Measurements from ENCODE around the gene ANXA9.

The ANXA9 gene

GRCh38 chr1:151003180-151003579 is 21.1 kb downstream of the ANXA9 start:
- TF ChIP-seq YY1 (IDR thresholded peaks at IDR 0.05; ENCODE audit: low read depth) (no peak), CEBPB (IDR thresholded peaks at IDR 0.05) (no peak), ZBTB7A (IDR thresholded peaks at IDR 0.05; ENCODE audit: low read depth) (no peak), RAD21 (IDR thresholded peaks at IDR 0.05; ENCODE audit: low read depth) (no peak), TAF1 (IDR thresholded peaks at IDR 0.05; ENCODE audit: low read depth) (no peak), USF1 (IDR thresholded peaks at IDR 0.05) (no peak), EGR1 (IDR thresholded peaks at IDR 0.05) (no peak), TCF12 (IDR thresholded peaks at IDR 0.05; ENCODE audit: low read depth) (no peak), TEAD4 (IDR thresholded peaks at IDR 0.05) (no peak), EP300 (IDR thresholded peaks at IDR 0.05; ENCODE audit: borderline replicate concordance) (no peak)

GRCh38 chr1:151005729-151006319 is 23.7 kb downstream of the ANXA9 start:
- TF ChIP-seq ZBTB7A (IDR thresholded peaks at IDR 0.05; ENCODE audit: low read depth) (no peak), RAD21 (IDR thresholded peaks at IDR 0.05; ENCODE audit: low read depth) (no peak), REST (IDR thresholded peaks at IDR 0.05; ENCODE audit: low read depth) (no peak), CREB1 (IDR thresholded peaks at IDR 0.05; ENCODE audit: low read depth) (no peak), EGR1 (IDR thresholded peaks at IDR 0.05) (no peak), FOXM1 (IDR thresholded peaks at IDR 0.05; ENCODE audit: borderline replicate concordance, low read depth) (no peak), TAF1 (IDR thresholded peaks at IDR 0.05; ENCODE audit: low read depth) (no peak), NFIC (IDR thresholded peaks at IDR 0.05) (no peak), YY1 (IDR thresholded peaks at IDR 0.05; ENCODE audit: low read depth) (no peak), TEAD4 (IDR thresholded peaks at IDR 0.05) (no peak), CEBPB (IDR thresholded peaks at IDR 0.05) (no peak), USF1 (IDR thresholded peaks at IDR 0.05) (no peak), TCF12 (IDR thresholded peaks at IDR 0.05; ENCODE audit: low read depth) (no peak), EP300 (IDR thresholded peaks at IDR 0.05; ENCODE audit: borderline replicate concordance) (no peak), MAX (IDR thresholded peaks at IDR 0.05) (no peak)

- TF ChIP-seq YY1 (IDR thresholded peaks at IDR 0.05; ENCODE audit: low read depth) (no peak), RAD21 (IDR thresholded peaks at IDR 0.05; ENCODE audit: low read depth) (peak; percentile 46)
Measured at GRCh38 chr1:151006327-151007052, 24.4 kb downstream of the ANXA9 start, which contains the start of gene MINDY1. Gene MINDY1, minus strand, starts transcription at chr1:151006902. Its CDS starts 4,285 bp downstream, at chr1:151002617.

GRCh38 chr1:151007853-151008243 is 25.8 kb downstream of the ANXA9 start:
- TF ChIP-seq TCF12 (IDR thresholded peaks at IDR 0.05; ENCODE audit: low read depth): no peak
- no peak for TF ChIP-seq MAX (IDR thresholded peaks at IDR 0.05)
- TF ChIP-seq YY1 (IDR thresholded peaks at IDR 0.05; ENCODE audit: low read depth): no peak
- TF ChIP-seq TAF1 (IDR thresholded peaks at IDR 0.05; ENCODE audit: low read depth): no peak
- TF ChIP-seq FOXM1 (IDR thresholded peaks at IDR 0.05; ENCODE audit: borderline replicate concordance, low read depth): no peak
- no peak for TF ChIP-seq NFIC (IDR thresholded peaks at IDR 0.05)
- TF ChIP-seq USF1 (IDR thresholded peaks at IDR 0.05): no peak
- TF ChIP-seq TEAD4 (IDR thresholded peaks at IDR 0.05): no peak
- TF ChIP-seq CEBPB (IDR thresholded peaks at IDR 0.05): no peak
- no peak for TF ChIP-seq REST (IDR thresholded peaks at IDR 0.05; ENCODE audit: low read depth)
- no peak for TF ChIP-seq RAD21 (IDR thresholded peaks at IDR 0.05; ENCODE audit: low read depth)
- no peak for TF ChIP-seq ZBTB7A (IDR thresholded peaks at IDR 0.05; ENCODE audit: low read depth)
- TF ChIP-seq EGR1 (IDR thresholded peaks at IDR 0.05): no peak
- no peak for TF ChIP-seq CREB1 (IDR thresholded peaks at IDR 0.05; ENCODE audit: low read depth)
- no peak for TF ChIP-seq EP300 (IDR thresholded peaks at IDR 0.05; ENCODE audit: borderline replicate concordance)
